ENCODE results near the gene ZNF444.

The ZNF444 gene

GRCh38 chr19:56107626-56108351 lies 33.3 kb upstream of the ZNF444 start:
- no peak for DNase-seq

- no peak for DNase-seq
These were observed 32.5 kb upstream of the ZNF444 start for GRCh38 chr19:56108447-56109195.

GRCh38 chr19:56109226-56109625 lies 31.9 kb upstream of the ZNF444 start:
- no peak for DNase-seq

- DNase-seq, result no peak
These were observed 30.3 kb upstream of the ZNF444 start for GRCh38 chr19:56110515-56111448.

- no peak for DNase-seq
These were observed 29.3 kb upstream of the ZNF444 start for GRCh38 chr19:56111601-56112312.

GRCh38 chr19:56112313-56112709 lies 28.8 kb upstream of the ZNF444 start:
- no peak for DNase-seq

- DNase-seq, result no peak
These were observed 27.9 kb upstream of the ZNF444 start for GRCh38 chr19:56113074-56113632.

GRCh38 chr19:56114051-56114777 lies 26.9 kb upstream of the ZNF444 start:
- DNase-seq, result no peak

- DNase-seq, result no peak
These were observed 26.3 kb upstream of the ZNF444 start for GRCh38 chr19:56114778-56115110.

GRCh38 chr19:56115490-56115889 lies 25.6 kb upstream of the ZNF444 start:
- no peak for DNase-seq

- no peak for DNase-seq
These were observed 24.5 kb upstream of the ZNF444 start for GRCh38 chr19:56116606-56117005.

- DNase-seq, result no peak
These were observed 23.7 kb upstream of the ZNF444 start for GRCh38 chr19:56117376-56117884.

GRCh38 chr19:56117889-56118288 lies 23.2 kb upstream of the ZNF444 start:
- no peak for DNase-seq

GRCh38 chr19:56118666-56119581 lies 22.2 kb upstream of the ZNF444 start:
- no peak for DNase-seq

- no peak for DNase-seq
These were observed 21.5 kb upstream of the ZNF444 start for GRCh38 chr19:56119582-56119978.

- DNase-seq, result no peak
These were observed 21.1 kb upstream of the ZNF444 start for GRCh38 chr19:56120002-56120370.

- DNase-seq, result peak; percentile 67
These were observed 20.5 kb upstream of the ZNF444 start for GRCh38 chr19:56120371-56121179.

GRCh38 chr19:56121180-56122167 lies 19.6 kb upstream of the ZNF444 start, which contains the start of gene ZNF787:
Gene ZNF787, minus strand, starts transcription at chr19:56121295. Its CDS starts 18,078 bp downstream, at chr19:56103217.
- DNase-seq, result peak; percentile 98
